HG03139 (cell line): ENCODE data around the gene APBA2.
"Not testable (repeated sequence)": the region's sequence is repeated elsewhere in the genome, so short reads cannot be mapped to it uniquely, and the experiment has no call there.

ENCODE experiments used
- ATAC-seq: cut with Tn5 transposase; IDR thresholded peaks from one replicate; pipeline ENCODE4 v1.9.1; 2021; ENCODE audit not compliant: unreplicated experiment

The APBA2 gene

GRCh38 chr15:29032751-29033150 is 147.0 kb downstream of the APBA2 start:
- no peak for ATAC-seq

- ATAC-seq: no peak
These were observed 148.4 kb downstream of the APBA2 start for GRCh38 chr15:29034151-29034550.

GRCh38 chr15:29034593-29035335 is 149.0 kb downstream of the APBA2 start:
- ATAC-seq: no peak

- no peak for ATAC-seq
These were observed 149.8 kb downstream of the APBA2 start for GRCh38 chr15:29035336-29036285.

- ATAC-seq: no peak
These were observed 152.4 kb downstream of the APBA2 start for GRCh38 chr15:29037997-29038705.

GRCh38 chr15:29039466-29040369 is 153.9 kb downstream of the APBA2 start:
- ATAC-seq: no peak

- ATAC-seq: no peak
These were observed 154.6 kb downstream of the APBA2 start for GRCh38 chr15:29040370-29040751.

- no peak for ATAC-seq
These were observed 158.1 kb downstream of the APBA2 start for GRCh38 chr15:29043736-29044502.

GRCh38 chr15:29044503-29044901 is 158.7 kb downstream of the APBA2 start:
- no peak for ATAC-seq

- ATAC-seq: not testable (repeated sequence)
These were observed 159.4 kb downstream of the APBA2 start for GRCh38 chr15:29045161-29045560.

- ATAC-seq: no peak
These were observed 159.9 kb downstream of the APBA2 start for GRCh38 chr15:29045717-29046116.

GRCh38 chr15:29046281-29046810 is 160.6 kb downstream of the APBA2 start:
- ATAC-seq: no peak

- no peak for ATAC-seq
These were observed 161.2 kb downstream of the APBA2 start for GRCh38 chr15:29046977-29047376.

- no peak for ATAC-seq
These were observed 162.2 kb downstream of the APBA2 start for GRCh38 chr15:29048011-29048410.

GRCh38 chr15:29050870-29051269 is 165.1 kb downstream of the APBA2 start:
- ATAC-seq: no peak

- ATAC-seq: no peak
These were observed 165.6 kb downstream of the APBA2 start for GRCh38 chr15:29051422-29051821.

GRCh38 chr15:29053006-29053405 is 167.2 kb downstream of the APBA2 start:
- no peak for ATAC-seq

GRCh38 chr15:29053661-29054131 is 167.9 kb downstream of the APBA2 start:
- no peak for ATAC-seq
